Measurements from ENCODE around the gene MPI. TPM values are rescaled to one million over a fixed set of nuclear protein-coding genes. Genes with fewer than 3 reads are reported as not detected.
A peak's percentile ranks its signal among the peaks of the same experiment; 100 is the strongest.

The MPI gene
- total and polyA plus RNA-seq, 2 of the 8 experiments (the other 6 are each of a cell fraction or from before 2014, with no cell fraction given) = 31.0 to 74.8 TPM

DNA sequence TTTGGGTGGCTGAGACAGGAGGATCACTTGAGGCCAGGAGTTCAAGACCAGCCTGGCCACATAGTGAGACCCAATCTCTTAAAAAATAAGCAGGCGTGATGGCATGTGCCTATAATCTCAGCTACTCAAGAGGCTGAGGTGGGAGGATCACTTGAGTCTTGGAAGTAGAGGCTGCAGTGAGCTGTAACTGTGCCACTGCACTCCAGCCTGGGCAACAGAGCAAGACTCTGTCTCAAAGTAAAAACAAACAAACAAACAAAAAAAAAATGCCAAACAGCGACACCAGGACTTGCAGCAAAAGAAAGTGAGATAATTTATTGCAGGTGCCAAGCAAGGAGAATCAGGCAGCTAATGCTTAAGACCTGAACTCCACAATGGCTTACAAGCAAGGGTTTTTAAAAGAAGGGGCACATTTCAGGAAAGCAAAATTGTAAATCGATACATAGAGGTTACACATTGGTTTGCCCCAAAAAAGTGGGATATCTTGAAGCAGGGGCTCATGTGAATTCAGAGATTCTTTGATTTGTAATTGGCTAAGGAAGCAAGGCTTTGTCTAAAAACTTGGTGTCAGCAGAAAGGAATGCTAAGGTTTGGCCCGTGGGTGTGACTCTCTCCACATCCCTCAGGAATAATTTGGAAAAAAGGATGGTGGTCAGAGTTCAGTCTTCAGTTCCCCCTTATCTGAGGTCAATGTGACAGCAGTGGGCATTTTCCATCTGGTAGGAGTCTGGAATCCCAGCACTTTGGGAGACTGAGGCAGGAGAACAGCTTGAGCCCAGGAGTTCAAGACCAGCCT lies 5.2 kb upstream of the MPI start:
- 77% methylated on average over 4 of the region's 4 CpGs; no CpG with 5 or more reads in 1 of the 2 experiments for WGBS, 2 experiments (ENCODE audit: extremely low coverage in 1 of 2, insufficient coverage in 1 of 2, insufficient read length in 1 of 2, insufficient replicate concordance in 2 of 2, low coverage in 1 of 2, low lambda C conversion rate in 2 of 2, missing lambda C conversion rate in 1 of 2)
- ChIA-PET POLR2A (ENCODE audit: partially characterized antibody) (interaction anchor here (0.8 to 2.4 kb wide), 5 partner anchors 9 to 24 kb away, joined by 3 to 6 read pairs (median 5); no protein-coding TSS in a partner anchor), CTCF (ENCODE audit: partially characterized antibody) (interaction anchor here (0.7 to 2.4 kb wide), 6 partner anchors 7 to 278 kb away, joined by 3 to 6 read pairs (median 4); partner anchors contain the start of gene SCAMP2)
- peak overlapping the region; percentile 36; the same call in 1 of the 2 replicates for H2BK20ac ChIP-seq (ENCODE audit: low read length)
- H3K9me3 ChIP-seq (ENCODE audit: insufficient read depth in 2 of 2, low read depth in 1 of 2, low read length in 1 of 2) = no peaks in the 10 kb centered on the region
- H4K5ac ChIP-seq (ENCODE audit: insufficient read length, low read depth, low read length) = no peak overlapping the region
- H3K23me2 ChIP-seq (ENCODE audit: low read depth, low read length) = peaks cover 3% of the 10 kb centered on the region
- no peak overlapping the region for H3K4ac ChIP-seq (replicated peaks; ENCODE audit: insufficient read length, low read depth, low read length)
- H3K79me2 ChIP-seq (ENCODE audit: control insufficient read depth in 1 of 2, insufficient read depth in 2 of 2, low read length in 2 of 2) = no peaks in the 10 kb centered on the region
- no peaks in the 10 kb centered on the region for H4K20me1 ChIP-seq (replicated peaks in 1 of 2; ENCODE audit: control insufficient read depth in 1 of 2, insufficient read depth in 2 of 2, low read length in 2 of 2)
- no peak overlapping the region for H3K9ac ChIP-seq (replicated peaks in 1 of 4; ENCODE audit: extremely low read depth in 1 of 4, low read depth in 3 of 4, low read length in 3 of 4)
- no peak overlapping the region for H2BK5ac ChIP-seq (ENCODE audit: low read depth, low read length)
- H3K23ac ChIP-seq (ENCODE audit: insufficient read length) = no peak overlapping the region
- no peak overlapping the region for H4K91ac ChIP-seq (replicated peaks; ENCODE audit: insufficient read length, low read length)
- H2AFZ ChIP-seq (ENCODE audit: low read length) = no peak overlapping the region
- no peak overlapping the region for H3K56ac ChIP-seq (replicated peaks; ENCODE audit: insufficient read length, low read depth, low read length)
- no peak overlapping the region for H3K4me3 ChIP-seq (ENCODE audit: extremely low read depth in 1 of 4, insufficient read depth in 2 of 4, low read depth in 3 of 4, low read length in 4 of 4)
- no peaks in the 10 kb centered on the region for H3K79me1 ChIP-seq (ENCODE audit: low read depth, low read length)
- H2AK5ac ChIP-seq (ENCODE audit: low read depth, low read length) = no peak overlapping the region
- FAIRE-seq = no peak
- no peak overlapping the region for H4K8ac ChIP-seq (ENCODE audit: extremely low read depth, insufficient read depth, low read length)
- no peak for DNase-seq (ENCODE audit: low read depth in 1 of 2, low spot score in 2 of 2)
- H3K4me1 ChIP-seq (replicated peaks in 1 of 4; ENCODE audit: control insufficient read depth in 3 of 4, insufficient read depth in 4 of 4, low read length in 3 of 4) = peaks cover 0 to 8% (median 3%) of the 10 kb centered on the region in 4 experiments; a peak in 5 of 7 replicates
- no peaks in the 10 kb centered on the region for H3K27me3 ChIP-seq (replicated peaks in 1 of 4; ENCODE audit: control insufficient read depth in 3 of 4, extremely low read depth in 1 of 4, insufficient read depth in 3 of 4, low read length in 3 of 4)
- H3K14ac ChIP-seq (ENCODE audit: insufficient read length) = no peak overlapping the region
- H2BK15ac ChIP-seq (ENCODE audit: low read length) = no peak overlapping the region
- H3K18ac ChIP-seq (ENCODE audit: extremely low read depth, low read length) = no peak overlapping the region
- H2BK120ac ChIP-seq (replicated peaks; ENCODE audit: low read depth, low read length) = no peak overlapping the region
- no peak overlapping the region for H3K4me2 ChIP-seq (ENCODE audit: insufficient read depth in 1 of 2, low read depth in 2 of 2, low read length in 2 of 2)
- H3K36me3 ChIP-seq (ENCODE audit: control insufficient read depth in 2 of 4, insufficient read depth in 4 of 4, low read length in 3 of 4) = no peaks in the 10 kb centered on the region
- H3K27ac ChIP-seq (ENCODE audit: low read depth, low read length) = no peak overlapping the region
- no peak overlapping the region for H2BK12ac ChIP-seq (ENCODE audit: low read depth, low read length)
- TF ChIP-seq GTF2F1 (IDR thresholded peaks at IDR 0.05; ENCODE audit: borderline replicate concordance, low read depth, low read length) (no peak), SIRT6 (IDR thresholded peaks at IDR 0.05; ENCODE audit: low read length) (no peak), BACH1 (IDR thresholded peaks at IDR 0.05; ENCODE audit: low read length) (no peak), CTCF (IDR thresholded peaks at IDR 0.05; ENCODE audit: control extremely low read depth in 1 of 3, insufficient read depth in 1 of 3, low read depth in 1 of 3, low read length in 3 of 3) (no peak), ASH2L (IDR thresholded peaks at IDR 0.05; ENCODE audit: low read length) (no peak), TCF12 (IDR thresholded peaks at IDR 0.05; ENCODE audit: low read depth, low read length) (no peak), BRCA1 (IDR thresholded peaks at IDR 0.05; ENCODE audit: low read depth, low read length) (no peak), KDM5A (IDR thresholded peaks at IDR 0.05; ENCODE audit: low read length) (no peak), JUND (IDR thresholded peaks at IDR 0.05; ENCODE audit: low read length) (no peak), RXRA (IDR thresholded peaks at IDR 0.05; ENCODE audit: insufficient read depth, low read depth, low read length) (no peak), NRF1 (IDR thresholded peaks at IDR 0.05; ENCODE audit: low read depth, low read length) (no peak)
